A549 treated with Hydrocortisone at 1 μM for 4 hours (cell line): Measurements from ENCODE around the gene SEMA3B. TPM values are rescaled to one million over a fixed set of nuclear protein-coding genes. Genes with fewer than 3 reads are reported as not detected.

Experiments used
- total RNA-seq: library from RNA; stranded (reverse); fragments of 200-300 nt; extraction: Qiagen RNA extraction; gene quantifications from 5 replicates; pipeline ENCODE4 v1.2.3, GENCODE V29; 2022

Gene SEMA3B
- 6.0 to 9.4 TPM (median 6.2 TPM) in 5 replicates for total RNA-seq

DNA sequence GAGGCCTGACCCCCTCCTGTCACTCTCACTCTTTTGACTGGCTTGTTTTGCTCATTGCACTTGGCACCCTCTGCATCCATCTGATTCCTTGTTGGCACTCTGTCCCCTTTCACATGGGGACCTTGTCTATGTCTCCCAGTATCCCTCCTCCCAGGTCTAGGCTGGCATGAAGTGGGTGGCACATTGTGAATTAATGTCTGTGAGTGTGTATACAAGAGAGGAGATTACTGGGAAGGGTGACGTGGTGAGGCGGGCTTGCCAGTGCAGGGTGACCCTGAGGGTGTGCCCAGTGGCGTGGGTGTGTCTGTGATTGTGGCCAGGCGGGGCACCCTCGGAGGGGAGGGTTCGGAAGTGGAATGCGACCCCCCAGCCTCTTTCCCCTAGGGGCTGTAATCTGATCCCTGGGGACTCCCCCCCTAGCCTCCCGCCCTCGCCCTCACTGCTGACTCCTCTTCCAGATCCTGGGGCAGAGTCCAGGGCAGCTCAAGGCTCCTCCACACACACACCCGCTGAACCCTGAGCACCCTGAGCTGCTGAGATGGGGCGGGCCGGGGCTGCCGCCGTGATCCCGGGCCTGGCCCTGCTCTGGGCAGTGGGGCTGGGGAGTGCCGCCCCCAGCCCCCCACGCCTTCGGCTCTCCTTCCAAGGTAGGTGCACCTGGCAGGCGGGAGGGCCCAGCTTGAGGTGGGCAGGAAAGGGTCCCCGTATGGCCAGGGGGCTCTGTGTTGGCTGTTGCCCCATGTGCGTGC, at the start of gene SEMA3B:
TSS of gene SEMA3B (plus strand) at position 445 of the 749 bp plus-strand sequence. CDS start at position 539, 94 bp downstream.

DNA sequence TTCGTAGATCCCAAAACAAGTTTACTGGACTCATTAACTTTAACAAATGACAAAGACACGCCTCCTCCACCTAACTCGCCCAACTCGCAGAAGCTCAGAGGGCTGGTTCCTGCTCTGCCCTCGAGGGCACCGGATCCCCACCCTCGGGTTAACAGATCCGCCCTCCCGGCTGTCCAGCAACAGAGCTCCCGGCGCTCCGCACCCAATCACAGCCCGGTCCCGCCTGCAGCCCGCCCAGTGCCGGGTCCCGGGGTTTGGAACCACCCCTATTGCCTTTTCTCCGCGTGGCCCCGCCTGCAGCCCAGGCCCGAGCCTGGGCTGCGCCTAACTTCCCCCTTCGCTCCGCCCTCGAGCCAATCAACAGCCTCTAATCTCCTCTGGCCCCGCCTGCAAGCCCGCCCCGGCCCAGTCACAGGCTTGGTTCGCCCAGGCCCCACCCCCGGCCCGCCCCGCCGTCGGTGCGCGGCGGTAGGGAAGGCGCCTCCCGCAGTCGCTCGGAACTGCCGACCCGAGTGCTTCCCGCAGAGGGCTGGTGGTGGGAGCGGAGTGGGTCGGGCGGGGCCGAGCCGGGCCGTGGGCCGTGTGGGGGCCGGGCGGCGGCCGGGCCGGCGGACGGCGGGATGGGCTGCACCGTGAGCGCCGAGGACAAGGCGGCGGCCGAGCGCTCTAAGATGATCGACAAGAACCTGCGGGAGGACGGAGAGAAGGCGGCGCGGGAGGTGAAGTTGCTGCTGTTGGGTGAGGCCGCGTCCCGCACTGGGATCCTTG, 33.0 kb upstream of the SEMA3B start, which contains the start of gene GNAI2:
TSS of gene GNAI2 (plus strand) at position 489 of the 768 bp plus-strand sequence. CDS start at position 621, 132 bp downstream.

DNA sequence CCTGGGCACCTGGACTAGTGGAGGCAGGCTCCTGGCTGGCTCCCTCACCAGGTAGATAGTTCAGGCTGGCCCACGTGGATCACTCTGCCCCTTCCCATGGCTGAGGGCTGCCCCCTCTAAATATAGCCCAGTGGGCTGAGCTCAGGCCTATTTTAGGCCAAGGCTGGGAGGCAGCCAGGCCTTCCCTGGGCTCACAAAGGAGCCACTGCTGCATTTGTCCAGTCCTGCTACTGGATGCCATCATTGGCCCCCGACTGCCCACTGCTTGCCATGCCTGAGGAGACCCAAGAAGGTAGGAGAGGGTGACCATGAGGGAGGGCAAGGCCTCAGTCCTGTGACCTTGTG, 9.9 kb downstream of the SEMA3B start, which contains the start of gene LSMEM2:
TSS of gene LSMEM2 (plus strand) at position 208 of the 345 bp plus-strand sequence. CDS start at position 235, 27 bp downstream.

DNA sequence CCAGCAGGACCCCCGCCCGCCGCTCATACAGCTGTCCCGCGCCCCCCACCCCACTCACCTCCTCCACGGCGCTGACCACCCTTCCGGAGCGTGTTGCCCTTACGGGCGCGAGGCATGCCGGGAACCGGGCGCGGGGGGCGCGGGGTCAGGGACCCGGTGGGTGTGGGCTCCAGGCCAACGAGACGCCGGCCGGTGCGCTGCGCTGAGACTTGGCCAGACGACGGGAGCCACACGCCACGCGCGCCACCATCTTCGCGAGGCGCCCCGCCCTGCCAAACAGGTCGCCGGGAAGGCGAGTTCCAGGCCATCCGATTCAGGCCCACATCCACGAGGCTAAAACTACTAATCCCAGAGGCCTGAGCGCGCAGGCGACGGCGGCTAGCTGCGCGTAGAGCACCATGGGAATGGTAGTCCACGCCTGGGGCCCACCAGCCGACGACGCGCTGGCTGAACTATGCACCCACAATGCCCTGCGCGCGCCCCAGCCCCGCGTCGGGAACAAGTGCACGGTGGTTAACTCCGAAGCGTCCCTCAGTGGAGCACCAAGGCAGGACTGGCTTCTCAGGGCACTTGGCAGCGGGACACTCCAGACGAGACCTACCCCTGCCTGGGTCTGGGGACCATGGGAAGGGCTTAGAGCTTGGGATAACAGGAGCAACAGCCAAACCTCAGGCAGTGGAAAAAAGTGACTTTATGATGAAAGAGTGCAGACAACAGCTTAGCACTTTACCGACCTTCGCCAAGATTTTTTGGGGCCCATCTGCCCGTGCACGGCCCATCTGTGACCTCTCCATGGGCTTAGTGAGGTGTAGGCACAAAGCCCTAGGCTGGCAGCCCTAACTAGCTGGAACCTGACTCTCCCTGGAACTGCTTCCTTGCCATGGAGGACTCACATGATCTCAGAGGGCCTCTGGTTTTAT, 23.5 kb downstream of the SEMA3B start, which contains the start of gene IFRD2:
TSS of gene IFRD2 (minus strand) at position 271 of the 920 bp plus-strand sequence. CDS start at position 116, 155 bp downstream.

DNA sequence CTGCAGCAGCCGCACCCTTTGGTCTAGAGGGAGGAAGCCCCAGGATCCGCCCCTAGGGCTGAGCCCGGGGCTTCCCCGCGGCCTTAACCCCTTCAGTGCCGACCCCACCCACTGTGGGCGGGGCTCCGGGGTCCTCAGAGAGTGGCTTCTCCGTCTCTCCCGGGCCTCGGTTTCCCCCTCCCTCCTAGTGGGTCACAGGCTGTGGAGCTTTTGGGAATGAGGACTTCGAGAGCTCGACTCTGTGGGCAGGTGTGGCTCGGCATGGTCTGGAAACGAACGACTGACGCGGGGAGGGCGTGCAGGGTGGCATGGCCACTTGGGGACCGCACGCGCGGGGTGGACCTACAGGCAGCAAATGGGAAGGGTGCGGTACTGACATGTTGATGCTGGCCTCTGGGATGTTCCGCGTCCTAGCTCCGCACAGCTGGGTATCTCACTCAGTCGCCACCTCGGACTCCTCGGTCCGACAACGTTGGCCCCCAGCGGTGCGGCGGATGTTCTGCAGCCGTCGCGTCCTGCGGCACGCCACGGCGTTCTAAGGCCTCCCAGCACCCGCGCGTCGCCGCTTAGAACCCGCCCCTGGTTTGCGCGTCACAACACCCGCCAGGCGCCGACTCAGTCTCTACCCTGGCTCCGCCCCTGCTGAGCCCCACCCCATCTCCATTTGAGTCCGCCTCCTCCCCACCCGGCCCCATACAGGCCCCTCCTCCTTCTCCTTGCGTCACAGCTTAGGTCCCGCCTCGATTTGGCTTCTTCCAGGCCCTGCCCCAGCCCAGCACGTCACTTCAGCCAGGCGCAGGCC, 30.1 kb downstream of the SEMA3B start, which contains the start of the genes HYAL3 and NAA80:
TSS of gene HYAL3 (minus strand) at position 570 of the 802 bp plus-strand sequence. CDS start 3,803 bp downstream, outside the sequence.
TSS of gene NAA80 (minus strand) at position 570 of the 802 bp plus-strand sequence. CDS start 1,942 bp downstream, outside the sequence.

DNA sequence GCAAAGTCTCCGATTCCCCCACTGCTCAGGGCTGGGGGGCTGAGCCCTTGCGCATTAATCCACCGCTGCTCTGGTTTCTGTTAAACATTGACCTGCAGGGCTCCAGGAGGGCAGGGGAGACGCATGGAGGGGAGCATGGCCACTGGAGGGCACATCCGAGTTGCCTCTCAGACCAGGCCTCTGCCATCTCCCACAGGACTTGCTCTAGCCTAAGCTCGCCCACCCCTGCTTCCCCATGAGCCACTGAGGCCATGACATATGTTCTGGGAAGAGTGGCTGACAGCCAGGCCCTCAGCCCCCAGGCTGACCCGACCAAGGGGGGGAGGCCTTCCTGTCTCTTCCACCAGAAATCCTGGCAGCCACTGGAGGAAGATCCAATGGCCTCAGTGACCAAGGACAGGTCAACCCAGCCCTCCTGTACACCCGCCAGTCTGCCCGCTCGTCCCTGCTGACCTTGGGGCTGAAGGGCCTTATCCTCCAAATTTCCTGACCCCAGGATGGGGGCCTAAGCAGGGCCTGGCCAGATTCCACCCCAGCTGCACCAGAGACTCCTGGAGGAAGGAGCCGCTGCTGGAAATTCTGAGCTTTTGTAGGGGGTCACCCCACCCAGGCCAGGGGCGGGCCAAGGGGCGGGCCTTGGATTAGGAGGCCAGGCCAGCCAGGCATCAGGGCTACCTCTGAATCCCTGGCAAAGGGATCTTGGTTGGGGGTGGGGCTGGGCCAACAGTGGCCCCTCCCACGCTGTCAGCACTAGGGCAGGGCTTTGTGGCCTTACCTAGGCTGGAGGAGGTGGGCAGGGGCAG, 34.3 kb downstream of the SEMA3B start, which contains the start of gene HYAL1:
TSS of gene HYAL1 (minus strand) at position 562 of the 803 bp plus-strand sequence. CDS start 618 bp downstream, outside the sequence.

DNA sequence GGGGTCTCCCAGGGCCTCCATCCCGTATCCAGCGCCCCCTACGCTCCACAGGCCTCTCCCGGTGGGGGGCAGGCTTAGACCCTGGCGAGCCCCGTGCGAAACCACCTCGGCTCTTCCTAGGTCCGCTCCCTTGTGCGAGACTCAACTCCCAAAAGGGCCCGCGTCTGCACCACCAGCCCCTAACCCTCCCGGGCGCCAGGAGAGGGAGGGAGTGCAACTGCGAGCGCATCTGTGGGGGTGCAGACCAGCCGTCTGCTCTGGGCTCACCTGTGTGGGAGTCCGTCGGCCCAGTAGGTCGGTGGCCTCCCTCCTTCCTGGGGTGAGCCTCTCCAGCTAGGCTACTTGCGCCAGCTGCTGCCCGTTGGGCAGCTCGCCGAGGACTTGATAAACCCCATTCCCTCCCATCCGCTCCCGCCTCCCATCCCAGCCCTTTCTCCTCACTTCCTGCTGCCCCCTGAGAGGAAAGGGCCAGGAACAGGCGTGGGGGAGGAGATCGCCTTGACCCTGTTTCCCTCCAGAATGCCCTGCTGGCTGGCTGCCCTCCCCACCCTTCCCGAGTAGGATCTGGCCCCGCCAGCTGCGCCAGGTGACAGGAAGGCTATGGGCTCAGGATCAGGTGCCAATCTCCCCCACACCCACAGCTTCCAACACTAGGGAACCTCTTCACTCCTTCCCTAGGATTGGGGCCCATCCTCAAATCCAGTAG, 53.6 kb downstream of the SEMA3B start, which contains the start of gene HYAL2:
TSS of gene HYAL2 (minus strand) at position 360 of the 706 bp plus-strand sequence. CDS start 2,256 bp downstream, outside the sequence.

Other genes starting within 250 kb of the SEMA3B start
- gene RBM5, start 180.2 kb upstream of the SEMA3B start, total RNA-seq: 30.5 to 38.4 TPM (median 34.6 TPM) in 5 replicates
- gene SEMA3F, start 113.8 kb upstream of the SEMA3B start, total RNA-seq: 12.7 to 20.4 TPM (median 16.9 TPM) in 5 replicates
- 0.21 TPM in 1 of 5 replicates, not detected in the others for gene GNAT1, start 77.5 kb upstream of the SEMA3B start, total RNA-seq
- 0.10 to 0.12 TPM (median 0.12 TPM) in 3 of 5 replicates, not detected in the others for gene SLC38A3, start 63.9 kb upstream of the SEMA3B start, total RNA-seq
- 40.7 to 48.2 TPM (median 44.0 TPM) in 5 replicates for gene GNAI2, start 32.9 kb upstream of the SEMA3B start, total RNA-seq
- 0.07 to 0.10 TPM in 2 of 5 replicates, not detected in the others for gene LSMEM2, start 9.9 kb downstream of the SEMA3B start, total RNA-seq
- 74.0 to 96.1 TPM (median 89.5 TPM) in 5 replicates for gene IFRD2, start 23.3 kb downstream of the SEMA3B start, total RNA-seq
- gene HYAL3, start 30.3 kb downstream of the SEMA3B start, total RNA-seq: 7.6 to 9.9 TPM (median 8.9 TPM) in 5 replicates
- gene NAA80, start 30.3 kb downstream of the SEMA3B start, total RNA-seq: 4.4 to 7.6 TPM (median 6.9 TPM) in 5 replicates
- gene HYAL1, start 34.4 kb downstream of the SEMA3B start, total RNA-seq: 0.30 to 0.69 TPM (median 0.47 TPM) in 5 replicates
- gene HYAL2, start 53.6 kb downstream of the SEMA3B start, total RNA-seq: 25.0 to 32.7 TPM (median 30.7 TPM) in 5 replicates
- gene TUSC2, start 59.1 kb downstream of the SEMA3B start, total RNA-seq: 23.4 to 39.4 TPM (median 37.3 TPM) in 5 replicates
- gene RASSF1, start 71.7 kb downstream of the SEMA3B start, total RNA-seq: 16.8 to 20.2 TPM (median 19.1 TPM) in 5 replicates
- gene ZMYND10, start 76.6 kb downstream of the SEMA3B start, total RNA-seq: 0.79 to 1.7 TPM (median 1.1 TPM) in 5 replicates
- 12.2 to 13.4 TPM (median 13.4 TPM) in 5 replicates for gene NPRL2, start 81.6 kb downstream of the SEMA3B start, total RNA-seq
- gene CYB561D2, start 81.7 kb downstream of the SEMA3B start, total RNA-seq: 14.2 to 21.5 TPM (median 19.1 TPM) in 5 replicates
- 42.7 to 49.1 TPM (median 47.0 TPM) in 5 replicates for gene TMEM115, start 90.4 kb downstream of the SEMA3B start, total RNA-seq
- gene CACNA2D2, start 234.5 kb downstream of the SEMA3B start, total RNA-seq: 0.48 to 0.61 TPM (median 0.59 TPM) in 5 replicates